ENCODE data around the gene TRMT1. TPM values are rescaled to one million over a fixed set of nuclear protein-coding genes. Genes with fewer than 3 reads are reported as not detected.

TRMT1 gene
- total RNA-seq, 1 donor from 2014 or later: 54.2 TPM

DNA sequence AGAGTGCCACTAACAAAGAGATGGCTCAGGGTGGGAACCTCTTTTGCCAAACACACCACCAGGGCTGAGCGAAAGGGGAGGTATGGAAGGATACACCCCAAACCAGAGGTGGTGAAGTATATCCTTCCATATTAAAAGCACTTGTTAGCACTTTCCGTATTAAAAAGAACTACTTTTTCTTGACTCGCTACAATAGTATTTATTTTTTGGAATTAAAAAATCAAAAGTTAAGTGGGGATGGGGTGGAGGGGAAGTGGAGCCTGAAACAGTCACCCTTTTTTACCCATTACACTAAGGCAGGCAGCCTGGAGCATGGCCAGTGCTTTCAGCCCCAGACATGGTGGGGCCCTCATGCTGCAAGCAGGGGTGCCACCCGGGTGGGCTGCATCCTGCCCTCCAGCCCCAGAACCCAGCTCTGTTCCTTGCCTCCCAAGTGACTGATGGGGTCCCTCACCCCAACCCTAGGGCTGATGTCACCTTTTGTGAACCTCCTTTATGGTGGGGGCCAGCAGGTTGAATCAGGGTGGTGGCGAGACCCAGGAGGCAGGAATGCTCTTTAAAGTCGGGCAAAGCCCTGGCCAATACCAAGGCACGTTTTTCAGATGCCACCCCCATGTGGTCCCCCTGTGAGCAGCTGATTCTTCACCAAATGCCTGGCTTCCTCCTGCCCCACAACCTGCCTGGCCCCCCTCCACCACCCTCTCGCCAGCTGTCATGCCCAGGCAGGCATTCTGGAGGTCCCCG lies 44.9 kb downstream of the TRMT1 start:
- Mint-ChIP-seq H3K27ac (ENCODE audit: unreplicated experiment) (no peak overlapping the region), H3K36me3 (ENCODE audit: low read depth, unreplicated experiment) (peaks cover 8% of the 10 kb centered on the region), H3K4me3 (ENCODE audit: unreplicated experiment) (no peak overlapping the region), H3K27me3 (ENCODE audit: unreplicated experiment) (peaks cover 7% of the 10 kb centered on the region), H3K9me3 (ENCODE audit: unreplicated experiment) (no peaks in the 10 kb centered on the region), H3K4me1 (ENCODE audit: unreplicated experiment) (peaks cover 32% of the 10 kb centered on the region)
- TF ChIP-seq, protein P1, sequence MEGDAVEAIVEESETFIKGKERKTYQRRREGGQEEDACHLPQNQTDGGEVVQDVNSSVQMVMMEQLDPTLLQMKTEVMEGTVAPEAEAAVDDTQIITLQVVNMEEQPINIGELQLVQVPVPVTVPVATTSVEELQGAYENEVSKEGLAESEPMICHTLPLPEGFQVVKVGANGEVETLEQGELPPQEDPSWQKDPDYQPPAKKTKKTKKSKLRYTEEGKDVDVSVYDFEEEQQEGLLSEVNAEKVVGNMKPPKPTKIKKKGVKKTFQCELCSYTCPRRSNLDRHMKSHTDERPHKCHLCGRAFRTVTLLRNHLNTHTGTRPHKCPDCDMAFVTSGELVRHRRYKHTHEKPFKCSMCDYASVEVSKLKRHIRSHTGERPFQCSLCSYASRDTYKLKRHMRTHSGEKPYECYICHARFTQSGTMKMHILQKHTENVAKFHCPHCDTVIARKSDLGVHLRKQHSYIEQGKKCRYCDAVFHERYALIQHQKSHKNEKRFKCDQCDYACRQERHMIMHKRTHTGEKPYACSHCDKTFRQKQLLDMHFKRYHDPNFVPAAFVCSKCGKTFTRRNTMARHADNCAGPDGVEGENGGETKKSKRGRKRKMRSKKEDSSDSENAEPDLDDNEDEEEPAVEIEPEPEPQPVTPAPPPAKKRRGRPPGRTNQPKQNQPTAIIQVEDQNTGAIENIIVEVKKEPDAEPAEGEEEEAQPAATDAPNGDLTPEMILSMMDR (IDR thresholded peaks at IDR 0.05; ENCODE audit: unreplicated experiment): no peak
- no peak for DNase-seq (ENCODE audit: low spot score)

DNA sequence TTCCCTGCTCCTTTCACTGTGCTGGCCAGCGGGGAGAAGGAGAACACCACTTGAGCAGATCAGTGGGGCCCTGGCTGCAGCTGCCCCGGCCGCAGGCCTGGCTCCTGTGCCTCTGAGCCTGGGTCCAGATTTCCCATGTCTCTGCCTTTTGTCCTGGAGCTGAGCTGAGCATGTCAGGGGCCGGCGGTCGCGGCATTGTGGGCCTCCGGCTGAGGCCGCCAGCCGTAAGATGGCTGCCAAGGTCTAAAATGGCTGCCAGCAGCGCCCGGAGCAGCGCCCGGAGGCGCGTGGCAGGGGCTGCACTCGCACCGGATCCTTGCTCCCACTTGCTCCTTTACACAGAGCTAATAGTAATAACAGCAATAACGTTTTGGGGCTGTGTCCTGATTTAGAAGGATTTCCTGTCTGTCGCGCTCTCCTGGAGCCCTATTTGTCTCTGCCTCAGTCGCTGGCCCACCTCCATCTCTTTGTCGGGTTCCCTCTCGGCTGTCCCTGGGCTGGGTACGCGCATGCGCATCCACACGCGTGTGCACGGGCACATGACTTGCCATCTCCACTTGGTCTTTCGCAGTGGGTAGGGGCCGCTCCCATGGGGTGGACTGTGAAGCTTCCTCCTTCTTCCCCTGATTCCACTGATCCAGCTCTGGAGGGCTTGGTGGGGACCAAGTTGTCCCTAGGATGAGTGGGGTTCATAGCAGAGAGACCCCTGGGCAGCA lies 46.0 kb downstream of the TRMT1 start:
- Mint-ChIP-seq H3K9me3 (ENCODE audit: unreplicated experiment) (no peaks in the 10 kb centered on the region), H3K36me3 (ENCODE audit: low read depth, unreplicated experiment) (peaks cover 8% of the 10 kb centered on the region), H3K27ac (ENCODE audit: unreplicated experiment) (no peak overlapping the region), H3K27me3 (ENCODE audit: unreplicated experiment) (peaks cover 10% of the 10 kb centered on the region), H3K4me3 (ENCODE audit: unreplicated experiment) (peak overlapping the region; percentile 37), H3K4me1 (ENCODE audit: unreplicated experiment) (peaks cover 41% of the 10 kb centered on the region)
- no peak for DNase-seq (ENCODE audit: low spot score)
- TF ChIP-seq, protein P1 (IDR thresholded peaks at IDR 0.05; ENCODE audit: unreplicated experiment): no peak

DNA sequence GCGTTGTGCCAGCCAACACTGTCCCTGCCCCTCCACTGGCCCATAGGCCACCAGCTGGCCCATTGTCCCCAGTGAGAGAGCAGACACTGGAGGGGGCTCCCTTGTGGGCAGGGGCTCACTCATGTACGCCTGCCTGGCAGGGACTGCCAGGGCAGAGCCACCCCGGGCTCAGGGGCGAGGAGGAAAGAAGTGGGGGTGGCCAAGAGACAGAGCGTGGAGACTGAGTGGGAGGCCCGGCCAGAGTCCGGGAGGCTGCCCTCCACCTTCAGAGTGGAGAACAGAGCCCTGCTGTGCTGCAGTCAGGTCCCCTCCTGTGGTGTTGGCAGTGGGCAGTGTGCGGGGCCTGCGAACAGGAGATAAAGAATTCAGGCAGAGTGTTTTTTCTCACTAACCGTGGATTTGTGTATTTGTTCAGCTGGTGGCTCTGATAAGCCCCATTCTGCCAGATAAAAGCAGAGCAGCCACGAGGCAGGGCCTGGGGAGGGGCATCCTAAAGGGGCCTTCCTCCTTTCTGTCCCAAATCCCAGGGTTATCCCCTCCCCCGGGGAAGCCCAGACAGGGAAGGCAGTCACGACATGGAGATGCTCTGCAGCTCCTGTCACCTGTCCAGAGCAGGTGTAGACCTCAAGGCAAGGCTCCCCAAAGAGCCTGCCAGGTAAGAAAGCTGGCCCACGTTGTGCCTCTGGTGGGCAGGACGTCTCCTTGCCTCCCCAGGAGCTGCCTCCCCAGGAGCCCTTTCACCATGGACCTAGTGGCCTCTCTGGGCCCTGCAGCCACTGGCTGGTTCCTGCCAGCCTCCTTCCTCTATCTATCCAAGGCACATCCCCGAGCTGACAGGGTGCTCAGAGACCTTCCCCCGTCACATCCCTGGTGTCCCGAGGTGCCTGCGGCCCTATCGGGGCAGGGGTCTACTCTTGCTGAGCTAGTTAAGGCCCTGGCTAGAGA lies 46.9 kb downstream of the TRMT1 start:
- no peak for DNase-seq (ENCODE audit: low spot score)
- Mint-ChIP-seq H3K27me3 (ENCODE audit: unreplicated experiment) (peaks cover 10% of the 10 kb centered on the region), H3K4me3 (ENCODE audit: unreplicated experiment) (no peak overlapping the region), H3K9me3 (ENCODE audit: unreplicated experiment) (no peaks in the 10 kb centered on the region), H3K4me1 (ENCODE audit: unreplicated experiment) (peaks cover 45% of the 10 kb centered on the region), H3K36me3 (ENCODE audit: low read depth, unreplicated experiment) (no peaks in the 10 kb centered on the region), H3K27ac (ENCODE audit: unreplicated experiment) (no peak overlapping the region)
- TF ChIP-seq, protein P1 (IDR thresholded peaks at IDR 0.05; ENCODE audit: unreplicated experiment): no peak

DNA sequence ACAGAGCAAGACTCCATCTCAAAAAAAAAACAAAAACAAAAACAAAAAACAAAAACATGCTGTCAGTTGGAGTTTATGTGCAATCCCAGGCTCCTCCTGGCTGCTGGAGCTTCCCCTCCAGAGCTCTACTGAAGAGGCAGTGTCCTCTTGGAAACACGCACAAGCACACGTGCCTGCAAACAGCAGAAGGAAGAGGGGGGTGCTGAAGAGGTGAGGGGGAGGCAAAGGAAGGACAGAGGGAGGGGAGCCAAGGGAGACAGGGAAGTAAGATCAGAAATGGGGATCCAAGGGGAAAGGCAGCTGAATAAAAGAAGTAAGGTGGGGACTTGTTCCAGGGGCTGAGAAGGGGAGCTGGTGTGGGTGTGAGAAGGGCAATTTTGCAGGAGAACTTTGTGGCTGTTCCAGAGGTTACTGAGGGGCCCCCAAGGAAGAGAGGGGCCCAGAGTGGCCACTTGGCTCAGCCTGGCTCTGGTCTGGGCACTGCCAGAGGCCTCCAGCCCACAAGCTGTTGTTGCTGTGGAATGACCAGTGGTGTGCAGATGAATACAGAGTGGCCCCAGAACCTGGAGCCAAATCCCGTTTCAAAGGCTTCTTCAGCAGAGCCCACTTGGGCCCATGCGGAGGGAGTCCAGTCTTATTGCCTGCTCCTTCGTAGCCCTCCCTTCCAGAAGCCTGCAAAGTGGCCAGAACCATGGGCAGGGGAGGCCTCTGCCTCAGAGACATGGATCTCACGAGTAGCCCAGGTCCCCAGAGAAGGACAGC lies 48.3 kb downstream of the TRMT1 start:
- Mint-ChIP-seq H3K9me3 (ENCODE audit: unreplicated experiment) (no peaks in the 10 kb centered on the region), H3K4me3 (ENCODE audit: unreplicated experiment) (no peak overlapping the region), H3K27me3 (ENCODE audit: unreplicated experiment) (peaks cover 16% of the 10 kb centered on the region), H3K4me1 (ENCODE audit: unreplicated experiment) (peaks cover 51% of the 10 kb centered on the region), H3K27ac (ENCODE audit: unreplicated experiment) (no peak overlapping the region), H3K36me3 (ENCODE audit: low read depth, unreplicated experiment) (no peaks in the 10 kb centered on the region)
- DNase-seq (ENCODE audit: low spot score): no peak
- TF ChIP-seq, protein P1 (IDR thresholded peaks at IDR 0.05; ENCODE audit: unreplicated experiment): no peak

All from endothelial cell (in vitro differentiated cells).